Thyroid gland (tissue), 4 donors: Measurements from ENCODE around the gene CD72. TPM values are rescaled to one million over a fixed set of nuclear protein-coding genes. Genes with fewer than 3 reads are reported as not detected.

Experiments
- DNase-seq, 2 donors: peaks; one replicate each; pipeline ENCODE4 v3.0.0-alpha.2; 2019
- H3K27ac ChIP-seq, 3 donors: fragments of 200-600 bp; sonication (generic); 1 replicate in 2 of 3; 2 replicates in 1 of 3; pipeline ENCODE4 v1.5.1; 2016 to 2019; ENCODE audit warnings: mild to moderate bottlenecking in 1 of 3, moderate library complexity in 1 of 3
- H3K27me3 ChIP-seq: fragments of 200-600 bp; sonication (generic); one replicate; pipeline ENCODE4 v1.5.1; 2019
- H3K36me3 ChIP-seq, 2 donors: fragments of 200-600 bp; sonication (generic); one replicate each; pipeline ENCODE4 v1.5.1; 2016 to 2019
- H3K4me1 ChIP-seq, 2 donors: fragments of 200-600 bp; sonication (generic); one replicate each; pipeline ENCODE4 v1.5.1; 2017 to 2019
- H3K4me3 ChIP-seq, 3 donors: fragments of 200-600 bp; sonication (generic); replicated peaks in 1 of 3; 1 replicate in 2 of 3; 2 replicates in 1 of 3; pipeline ENCODE4 v1.5.1; 2016; ENCODE audit warnings: mild to moderate bottlenecking in 1 of 3
- H3K9me3 ChIP-seq: fragments of 200-600 bp; sonication (generic); one replicate; pipeline ENCODE4 v1.5.1; 2017
- CTCF ChIP-seq, 6 experiments: fragments of 200-600 bp in 3 of 6; fragments of 450-650 bp in 3 of 6; sonication (generic) in 3 of 6; IDR thresholded peaks; one replicate each; pipeline ENCODE4 v1.5.1; 2016 to 2019; ENCODE audit warnings: antibody characterized with exemption in 6 of 6, mild to moderate bottlenecking in 2 of 6, inconsistent platforms in 1 of 6, moderate library complexity in 1 of 6
- POLR2A ChIP-seq, 2 donors: fragments of 450-650 bp; IDR thresholded peaks; one replicate each; pipeline ENCODE4 v1.6.1; 2017; ENCODE audit warnings: antibody characterized with exemption in 2 of 2, mild to moderate bottlenecking in 2 of 2, moderate library complexity in 1 of 2
- WGBS, 2 donors: methylation state at CpG; one replicate each; pipeline ENCODE4 v1.1.5; 2017; 5-methylcytosine and 5-hydroxymethylcytosine counted together
- intact Hi-C: fragments of 100-400 bp; cut with DNase I; formaldehyde crosslinking; loops from one replicate; pipeline ENCODE4 v1.15.1; 2023
- total RNA-seq, 4 donors: library from RNA; depleted of rRNA; stranded (reverse); fragments of >200 nt; gene quantifications; one replicate each; pipeline ENCODE4 v1.2.3, GENCODE V29; 2016

Gene CD72
- total RNA-seq, 4 donors from 2014 or later = 1.8 to 5.8 (median 3.1) TPM

GRCh38 chr9:35651956-35652828 lies 34.0 kb upstream of the CD72 start:
- 84% methylated on average over 7 of the region's 7 CpGs for WGBS, 2 donors
- no peak for TF ChIP-seq POLR2A (IDR thresholded peaks at IDR 0.05)
- TF ChIP-seq CTCF (IDR thresholded peaks at IDR 0.05) = no peak
- Histone ChIP-seq H3K4me3 (no peak overlapping the region), H3K9me3 (no peaks in the 10 kb centered on the region), H3K27me3 (no peaks in the 10 kb centered on the region), H3K27ac (no peak overlapping the region), H3K36me3 (no peaks in the 10 kb centered on the region), H3K4me1 (peaks cover 2 to 3% of the 10 kb centered on the region in 2 donors)
- intact Hi-C loops = loop anchor here (5.0 kb wide), 1 partner anchor 75 kb away; no protein-coding TSS in a partner anchor
- no peak for DNase-seq

- Histone ChIP-seq H3K9me3 (no peaks in the 10 kb centered on the region), H3K27ac (peak within 1 kb of the TSS in 1 of 3 donors; percentile 18), H3K4me3 (no peak within 1 kb of the TSS), H3K27me3 (no peaks in the 10 kb centered on the region), H3K4me1 (peaks cover 5 to 9% of the 10 kb centered on the region in 2 donors), H3K36me3 (no peaks in the 10 kb centered on the region)
- 53 to 54% methylated on average over 14 to 16 of the region's 22 CpGs for WGBS, 2 donors
- DNase-seq = no peak
- intact Hi-C loops = loop anchor here (5.0 kb wide), 1 partner anchor 77 kb away; no protein-coding TSS in a partner anchor
- no peak for TF ChIP-seq POLR2A (IDR thresholded peaks at IDR 0.05)
- no peak for TF ChIP-seq CTCF (IDR thresholded peaks at IDR 0.05)
These were observed 32.3 kb upstream of the CD72 start, which contains the start of gene SIT1 for GRCh38 chr9:35650341-35651158. Gene SIT1, minus strand, starts transcription at chr9:35650931. Its CDS starts 78 bp downstream, at chr9:35650853.

- WGBS, 2 donors = 81 to 82% methylated on average over 20 to 26 of the region's 26 CpGs
- Histone ChIP-seq H3K4me3 (no peak overlapping the region), H3K27ac (peak overlapping the region in 1 of 3 donors; percentile 17), H3K9me3 (no peaks in the 10 kb centered on the region), H3K36me3 (no peaks in the 10 kb centered on the region), H3K4me1 (peaks cover 5 to 13% of the 10 kb centered on the region in 2 donors), H3K27me3 (no peaks in the 10 kb centered on the region)
- TF ChIP-seq POLR2A (IDR thresholded peaks at IDR 0.05) (no peak), CTCF (IDR thresholded peaks at IDR 0.05) (no peak)
- DNase-seq = no peak
- intact Hi-C loops = loop anchor here (5.0 to 10.0 kb wide), 4 partner anchors 42 to 235 kb away; partner anchors contain the start of gene TESK1
These were observed 31.5 kb upstream of the CD72 start for GRCh38 chr9:35649431-35650340.

- H3K4me1 ChIP-seq = peaks cover 5 to 13% of the 10 kb centered on the region in 2 donors
- TF ChIP-seq POLR2A (IDR thresholded peaks at IDR 0.05) = peak; percentile 62 to 95
- TF ChIP-seq CTCF (IDR thresholded peaks at IDR 0.05) = peak; percentile 83 to 99 (median 96)
- intact Hi-C loops = loop anchor here (5.0 to 10.0 kb wide), 3 partner anchors 39 to 238 kb away; partner anchors contain the start of gene TESK1
- no peaks in the 10 kb centered on the region for H3K27me3 ChIP-seq
- H3K9me3 ChIP-seq = no peaks in the 10 kb centered on the region
- no peaks in the 10 kb centered on the region for H3K36me3 ChIP-seq
- H3K27ac ChIP-seq = peak overlapping the region; percentile 78 to 92 (median 90)
- 0 to 1% methylated on average over 19 to 44 of the region's 58 CpGs for WGBS, 2 donors
- peak; percentile 93 to 94 for DNase-seq
- H3K4me3 ChIP-seq = peak overlapping the region; percentile 17 to 54 (median 39)
These were observed 28.5 kb upstream of the CD72 start for GRCh38 chr9:35646533-35647265.
